Stimulated activated CD4-positive, alpha-beta T cell treated with anti-CD3 and anti-CD28 coated beads, Interleukin-12 subunit alpha, Interleukin-12 subunit beta, amount 100 ng/mL, for 24 hours (primary cell): ENCODE results near the gene GOLGA3.
"Not testable (repeated sequence)": the region's sequence is repeated elsewhere in the genome, so short reads cannot be mapped to it uniquely, and the experiment has no call there.

Experiments used
- DNase-seq, 2 experiments: peaks; one replicate each; pipeline ENCODE4 v3.0.0-alpha.2; 2020; ENCODE audit warnings: low read depth in 2 of 2

The GOLGA3 gene

DNA sequence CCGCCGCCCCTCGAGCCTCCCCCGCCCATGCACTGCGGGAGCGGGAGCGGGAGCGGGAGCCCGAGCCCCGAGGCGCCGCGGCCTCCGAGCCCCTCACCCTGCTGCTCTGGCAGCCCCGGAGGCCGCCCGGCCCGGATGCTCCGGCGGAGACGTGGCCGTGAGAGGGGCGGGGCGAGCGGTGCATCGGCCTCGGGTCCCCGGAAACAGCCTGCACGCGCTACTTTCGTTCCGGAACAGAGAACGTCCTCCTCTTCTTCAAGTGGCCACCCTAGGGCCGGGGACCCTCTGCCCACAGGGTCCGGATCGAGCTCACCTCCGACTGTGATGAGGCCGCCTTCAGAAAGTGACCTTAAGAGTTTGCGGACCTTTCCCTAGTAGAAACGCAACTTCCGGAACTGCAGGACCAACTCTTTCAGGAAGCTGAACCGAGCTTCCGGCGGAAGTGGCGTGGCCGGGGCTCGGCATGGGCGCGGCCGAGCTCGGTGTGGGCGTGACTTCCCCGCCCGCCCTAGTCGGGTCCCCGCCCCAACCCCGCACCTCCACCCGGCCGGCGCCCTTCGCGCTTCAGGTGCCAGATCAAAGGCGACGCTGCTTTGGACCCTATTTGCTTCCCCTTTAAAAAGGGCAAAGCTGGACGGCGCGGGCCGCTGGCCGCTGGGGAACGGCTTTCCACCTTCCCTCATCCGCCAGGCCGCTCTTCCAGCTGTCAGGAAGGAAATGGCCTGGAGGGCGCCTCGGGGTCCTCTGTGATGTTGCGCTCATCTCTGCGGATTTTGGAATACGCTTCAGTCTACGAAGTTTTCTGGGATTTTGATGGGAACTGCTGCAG is at the start of gene GOLGA3:
Gene GOLGA3, minus strand, starts transcription at position 164 of the 829 bp plus-strand sequence. CDS start 6,741 bp downstream, outside the sequence.
- peak; percentile 90 to 92 for DNase-seq

DNA sequence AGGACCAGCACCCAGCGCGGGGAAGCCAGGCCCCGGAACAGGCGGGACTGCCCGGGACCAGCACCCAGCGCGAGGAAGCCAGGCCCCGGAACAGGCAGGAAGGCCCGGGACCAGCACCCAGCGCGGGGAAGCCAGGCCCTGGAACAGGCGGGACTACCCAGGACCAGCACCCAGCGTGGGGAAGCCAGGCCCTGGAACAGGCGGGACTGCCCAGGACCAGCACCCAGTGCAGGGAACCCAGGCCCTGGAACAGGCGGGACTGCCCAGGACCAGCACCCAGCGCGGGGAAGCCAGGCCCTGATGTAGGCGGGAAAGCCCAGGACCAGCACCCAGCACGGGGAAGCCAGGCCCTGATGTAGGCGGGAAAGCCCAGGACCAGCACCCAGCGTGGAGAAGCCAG is 46.0 kb upstream of the GOLGA3 start:
- not testable (repeated sequence) for DNase-seq

DNA sequence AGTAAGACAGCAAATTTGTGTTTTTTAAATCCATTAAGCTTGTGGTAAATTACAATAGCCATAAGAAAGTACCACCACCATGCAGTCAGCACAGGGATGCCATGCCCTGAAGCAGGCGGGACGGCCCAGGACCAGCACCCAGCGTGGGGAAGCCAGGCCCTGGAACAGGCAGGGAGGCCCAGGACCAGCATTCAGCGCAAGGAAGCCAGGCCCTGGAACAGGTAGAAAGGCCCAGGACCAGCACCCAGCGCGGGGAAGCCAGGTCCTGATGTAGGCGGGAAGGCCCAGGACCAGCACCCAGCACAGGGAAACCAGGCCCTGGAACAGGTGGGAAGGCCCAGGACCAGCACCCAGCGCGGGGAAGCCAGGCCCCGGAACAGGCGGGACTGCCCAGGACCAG is 45.5 kb upstream of the GOLGA3 start:
- no peak for DNase-seq

- no peak for DNase-seq
These were observed 45.1 kb upstream of the GOLGA3 start for GRCh38 chr12:132873724-132874123.

DNA sequence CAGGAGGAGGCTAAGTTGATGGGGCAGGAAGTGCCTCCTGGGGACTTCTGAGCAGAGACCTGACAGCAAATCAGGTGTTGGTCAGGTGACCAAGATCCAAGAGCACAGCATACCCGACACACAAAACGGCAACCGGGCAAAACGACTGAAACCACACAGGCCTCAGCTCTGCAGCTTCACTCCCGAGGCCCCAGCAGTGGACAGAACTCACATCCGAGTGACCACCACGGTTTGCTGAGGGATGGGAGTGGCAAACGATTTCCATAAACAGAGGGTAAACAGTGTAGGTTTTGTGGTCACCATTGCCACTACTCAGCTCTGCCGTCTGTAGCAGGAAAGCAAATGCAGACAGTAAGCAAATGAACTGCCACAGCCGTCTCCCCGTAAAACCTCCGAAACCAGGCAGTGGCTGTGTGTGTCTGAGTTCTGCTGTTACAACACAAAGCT is 44.3 kb upstream of the GOLGA3 start:
- no peak for DNase-seq

DNA sequence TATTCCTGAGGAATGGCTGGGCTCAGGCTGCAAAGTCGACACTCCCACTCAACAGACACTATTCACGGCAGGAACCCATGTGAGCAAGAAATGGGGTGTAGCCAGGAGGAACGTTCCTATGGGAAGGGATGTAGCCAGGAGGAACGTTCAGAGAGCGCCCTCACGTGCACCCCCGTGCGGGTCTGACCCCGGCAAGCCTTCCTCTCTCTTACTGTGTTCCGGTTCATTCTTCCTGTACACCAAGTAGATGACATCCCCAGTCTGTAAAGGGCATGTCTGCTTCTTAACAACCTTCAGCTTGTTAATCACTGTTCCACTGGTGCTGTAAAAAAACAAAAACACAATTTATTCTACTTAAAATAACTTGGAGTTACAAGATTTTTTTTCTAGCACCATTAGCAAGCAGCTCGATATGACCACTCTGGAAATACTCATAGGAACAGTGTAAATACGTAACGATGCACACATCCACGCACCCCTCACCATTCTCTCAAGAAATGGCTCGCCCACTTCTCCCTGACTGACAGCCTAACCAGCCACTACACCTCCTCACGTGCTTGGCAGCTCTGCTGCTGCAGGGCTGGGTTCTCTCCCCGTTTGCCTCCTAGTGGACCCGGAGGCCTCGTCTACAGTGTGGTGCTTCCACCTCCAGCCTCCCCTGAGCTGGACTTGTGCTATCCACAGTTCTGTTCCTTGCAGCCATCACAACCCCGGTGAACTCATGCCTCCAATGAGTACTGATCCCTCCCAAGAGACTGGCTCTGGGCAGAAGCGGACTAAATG is 43.6 kb upstream of the GOLGA3 start:
- DNase-seq, result no peak

GRCh38 chr12:132869551-132869950 is 40.9 kb upstream of the GOLGA3 start:
- DNase-seq, result no peak

DNA sequence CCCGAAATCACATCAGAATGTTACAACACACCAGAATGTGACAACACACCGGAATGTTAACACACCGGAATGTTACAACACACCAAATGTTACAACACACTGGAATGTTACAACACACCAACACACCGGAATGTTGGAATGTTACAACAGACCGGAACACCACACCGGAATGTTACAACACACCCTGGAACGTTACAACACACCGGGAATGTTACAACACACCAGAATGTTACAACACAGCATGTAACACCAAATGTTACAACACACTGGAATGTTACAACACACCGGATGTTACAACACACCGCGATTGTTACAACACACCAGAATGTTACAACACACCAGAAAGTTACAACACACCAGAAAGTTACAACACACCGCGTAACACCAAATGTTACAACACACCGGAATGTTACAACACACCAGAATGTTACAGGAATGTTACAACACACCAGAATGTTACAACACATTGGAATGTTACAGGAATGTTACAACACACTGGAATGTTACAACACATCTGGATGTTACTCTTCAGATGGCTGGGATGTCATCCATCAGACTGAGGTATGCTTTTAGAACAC is 37.7 kb upstream of the GOLGA3 start:
- no peak for DNase-seq

DNA sequence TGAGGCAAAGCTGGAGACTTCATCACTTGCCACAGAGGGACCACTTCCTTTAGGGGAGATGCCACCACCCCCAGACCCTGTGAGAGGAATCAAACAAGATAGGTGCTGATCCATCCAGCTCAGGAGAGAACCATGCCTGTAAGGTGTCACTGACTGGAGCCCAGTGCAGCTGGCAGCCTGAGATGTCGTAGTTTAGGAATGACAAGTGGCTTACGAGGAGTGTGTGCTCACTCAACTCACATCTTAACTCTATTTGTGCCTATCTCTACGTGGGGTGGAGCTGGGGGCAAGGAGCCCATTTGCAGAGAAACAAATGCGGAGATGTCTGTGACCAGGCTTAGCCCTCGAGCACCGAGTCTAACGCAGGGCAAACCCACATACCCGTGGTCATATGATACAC is 32.9 kb upstream of the GOLGA3 start:
- DNase-seq, result no peak

DNA sequence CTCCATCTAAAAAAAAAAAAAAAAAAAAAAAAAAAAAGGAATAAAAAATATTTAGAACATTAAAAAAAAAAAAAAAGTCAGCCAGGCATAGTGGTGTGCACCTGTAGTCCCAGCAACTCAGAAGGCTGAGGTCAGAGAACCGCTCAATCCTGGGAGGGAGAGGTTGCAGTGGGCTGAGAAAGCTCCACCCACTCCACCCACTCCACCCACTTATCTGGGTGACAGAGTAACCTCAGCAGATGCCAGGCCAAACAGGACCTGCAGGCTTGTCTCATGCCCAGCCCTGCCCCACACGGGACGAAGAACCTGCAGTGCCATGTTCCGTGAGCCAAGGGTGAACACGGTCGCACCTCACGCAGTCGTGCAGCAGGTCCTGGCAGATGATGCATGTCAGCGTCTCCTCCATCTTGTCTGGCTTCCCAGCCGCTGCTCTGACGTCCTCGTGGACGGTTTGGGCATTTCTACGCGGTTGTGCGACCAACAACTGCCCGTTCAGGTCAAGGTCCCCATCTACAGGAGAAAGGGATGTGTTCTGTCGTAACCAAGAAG is 30.1 kb upstream of the GOLGA3 start:
- DNase-seq, result no peak

GRCh38 chr12:132857019-132857418 is 28.4 kb upstream of the GOLGA3 start:
- not testable (repeated sequence) for DNase-seq

DNA sequence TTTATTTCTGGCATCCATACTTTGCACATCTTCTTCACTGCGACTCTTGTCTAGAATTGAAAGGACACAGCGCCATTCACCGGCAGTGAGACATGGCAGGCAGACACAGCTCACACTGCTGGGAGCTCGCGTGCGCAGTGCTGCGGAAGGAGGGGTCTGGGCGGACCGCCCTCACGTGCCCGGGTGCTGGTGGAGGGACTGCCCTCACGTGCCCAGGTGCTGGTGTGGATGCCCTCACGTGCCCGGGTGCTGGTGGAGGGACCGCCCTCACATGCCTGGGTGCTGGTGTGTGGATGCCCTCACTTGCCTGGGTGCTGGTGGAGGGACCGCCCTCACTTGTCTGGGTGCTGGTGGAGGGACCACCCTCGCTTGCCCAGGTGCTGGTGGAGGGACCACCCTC is 27.9 kb upstream of the GOLGA3 start:
- DNase-seq, result no peak

GRCh38 chr12:132855211-132855610 is 26.5 kb upstream of the GOLGA3 start:
- not testable (repeated sequence) for DNase-seq

- no peak for DNase-seq
These were observed 24.8 kb upstream of the GOLGA3 start for GRCh38 chr12:132853285-132854092.

- DNase-seq, result no peak
These were observed 23.8 kb upstream of the GOLGA3 start for GRCh38 chr12:132852496-132852895.

DNA sequence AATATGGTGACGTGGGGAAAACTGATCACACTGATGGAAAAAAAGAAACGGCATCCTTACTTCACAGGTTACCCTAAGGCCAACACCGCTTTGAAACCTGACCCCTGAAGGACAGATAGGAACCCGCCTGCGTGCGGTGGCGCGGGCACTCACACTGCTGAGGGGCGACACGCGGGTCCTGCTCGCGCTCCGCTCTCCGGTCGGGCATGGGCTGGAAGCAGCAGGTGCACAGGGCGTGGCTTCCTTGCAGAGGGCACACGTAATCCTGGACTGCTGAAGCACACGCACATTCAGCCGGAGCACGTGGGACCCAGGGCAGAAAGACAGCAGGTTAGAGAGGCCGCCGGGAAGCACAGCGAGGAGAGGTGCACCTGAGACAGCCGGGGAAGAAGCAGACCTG is 22.8 kb upstream of the GOLGA3 start:
- no peak for DNase-seq

DNA sequence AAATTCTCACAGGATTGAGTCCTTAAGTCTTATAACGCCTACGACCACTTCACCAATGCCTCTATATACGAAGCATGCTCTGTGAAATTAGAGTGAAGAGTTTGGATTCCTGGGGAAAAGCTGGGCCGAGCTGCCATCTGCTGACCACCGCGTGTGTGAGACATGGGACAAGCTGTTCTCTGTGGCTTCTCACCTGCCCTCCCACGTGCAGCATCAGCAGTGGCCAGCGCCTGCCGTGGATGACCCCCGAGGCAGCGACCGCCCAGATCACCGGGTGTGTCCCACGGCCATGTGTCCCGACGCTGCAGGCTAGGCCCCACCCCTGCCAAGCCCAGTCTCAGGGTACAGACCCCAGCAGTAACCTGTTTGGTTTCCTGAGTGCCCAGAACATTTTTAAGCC is 21.6 kb upstream of the GOLGA3 start:
- DNase-seq, result no peak

GRCh38 chr12:132848521-132848920 is 19.9 kb upstream of the GOLGA3 start:
- DNase-seq, result no peak

DNA sequence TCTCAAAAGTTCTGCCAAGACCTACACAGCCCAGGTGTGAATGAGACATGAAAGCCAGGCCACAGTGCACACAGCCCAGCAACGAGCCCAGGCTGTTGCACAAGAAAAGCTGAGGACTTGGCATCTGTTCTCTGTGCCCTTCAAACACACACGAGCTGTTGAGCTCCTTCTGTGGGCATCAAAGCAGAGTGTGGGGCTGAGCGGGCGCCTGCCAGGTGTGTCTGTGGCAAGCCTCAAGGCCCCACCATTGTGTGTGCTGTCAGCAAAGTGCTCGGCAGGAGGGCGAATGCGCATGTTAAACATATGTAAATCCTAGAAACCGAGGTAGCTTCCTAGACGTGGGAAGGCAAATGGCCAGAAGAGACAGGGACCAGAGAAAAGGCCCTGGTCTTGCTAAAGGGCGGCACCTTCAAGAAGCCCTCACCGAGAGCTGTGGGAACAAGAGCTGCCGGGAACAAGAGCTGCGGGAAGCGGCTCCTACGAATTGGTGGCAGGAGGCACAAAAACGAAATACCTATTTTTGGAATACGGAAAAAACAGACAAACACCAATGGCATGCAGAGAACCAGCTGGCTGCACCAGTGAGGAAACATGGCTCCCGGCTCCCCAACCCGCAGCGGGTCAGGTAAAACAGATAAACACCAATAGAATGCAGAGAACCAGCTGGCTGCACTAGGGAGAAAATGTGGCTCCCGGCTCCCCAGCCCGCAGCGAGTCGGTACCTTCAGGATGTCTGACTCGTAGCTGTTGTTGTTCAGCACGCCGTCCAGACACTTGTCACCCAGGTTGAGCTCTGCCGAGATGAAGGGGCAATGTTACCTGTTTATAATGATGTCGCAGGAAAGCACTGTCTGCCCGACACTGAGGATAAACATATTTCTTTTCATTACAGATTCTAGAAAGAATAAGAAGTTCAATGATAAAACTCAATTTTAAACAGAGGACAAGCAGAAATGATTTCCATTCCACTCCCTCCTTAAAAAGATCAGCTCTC is 19.0 kb upstream of the GOLGA3 start:
- DNase-seq, result no peak

DNA sequence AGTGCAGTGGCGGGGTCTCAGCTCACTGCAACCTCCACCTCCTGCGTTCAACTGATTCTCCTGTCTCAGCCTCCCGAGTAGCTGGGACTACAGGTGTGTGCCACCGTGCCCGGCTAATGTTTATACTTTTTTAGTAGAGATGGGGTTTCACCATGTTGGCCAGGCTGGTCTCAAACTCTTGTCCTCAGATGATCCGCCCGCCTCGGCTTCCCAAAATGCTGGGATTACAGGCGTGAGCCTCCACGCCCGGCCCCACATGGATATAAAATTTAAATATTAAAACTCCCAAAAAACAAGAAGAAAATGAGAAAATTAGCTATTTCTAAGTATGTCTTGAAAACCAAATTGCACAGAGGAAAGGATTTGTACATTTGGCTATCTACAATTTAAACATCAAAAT is 16.0 kb upstream of the GOLGA3 start:
- not testable (repeated sequence) for DNase-seq
